Measurements from ENCODE around the gene GLRX5. TPM values are rescaled to one million over a fixed set of nuclear protein-coding genes. Genes with fewer than 3 reads are reported as not detected.

Gene GLRX5
- total RNA-seq, 1 experiment from 2014 or later = 62.2 TPM

GRCh38 chr14:95523051-95523814, 11.6 kb upstream of the GLRX5 start:
- no peak overlapping the region for H2BK12ac ChIP-seq (ENCODE audit: insufficient read length, low read depth, low read length)

More at GRCh38 chr14:95523051-95523814, 11.6 kb upstream of the GLRX5 start:
- no peak for TF ChIP-seq CTCF (conservative IDR thresholded peaks at IDR 0.05)
- no peak overlapping the region for H2BK20ac ChIP-seq (ENCODE audit: low read depth, low read length, poor library complexity, severe bottlenecking)
- no peaks in the 10 kb centered on the region for H3K79me1 ChIP-seq (ENCODE audit: insufficient read depth, low read depth, low read length, poor library complexity, severe bottlenecking)
- H4K5ac ChIP-seq (ENCODE audit: insufficient read length, low read depth, low read length) = no peak overlapping the region
- no peaks in the 10 kb centered on the region for H3K23me2 ChIP-seq (ENCODE audit: insufficient read length, low read depth, low read length, poor library complexity, severe bottlenecking)
- no peaks in the 10 kb centered on the region for H3K9me3 Mint-ChIP-seq
- no peak overlapping the region for H3K14ac ChIP-seq (ENCODE audit: insufficient read depth, low read length)
- WGBS (ENCODE audit: extremely low coverage, insufficient read length, low lambda C conversion rate) = no CpG with 5 or more reads among the region's 12 CpGs
- no peak for DNase-seq
- no peak overlapping the region for H4K91ac ChIP-seq (ENCODE audit: insufficient read length, low read depth, low read length)
- no peak overlapping the region for H3K18ac ChIP-seq (ENCODE audit: insufficient read length, low read depth, low read length)
- peaks cover 26% of the 10 kb centered on the region for H3K27me3 Mint-ChIP-seq (ENCODE audit: low read depth)
- no peak overlapping the region for H2BK15ac ChIP-seq (ENCODE audit: low read depth, low read length)
- no peak overlapping the region for H3K4me2 ChIP-seq (ENCODE audit: insufficient read depth, insufficient read length, low read length)
- no peak overlapping the region for H2BK120ac ChIP-seq (ENCODE audit: low read depth, low read length, poor library complexity, severe bottlenecking)
- H3K4me1 ChIP-seq (ENCODE audit: insufficient read depth, low read length) = no peaks in the 10 kb centered on the region
- H3K27ac Mint-ChIP-seq = no peak overlapping the region; a peak in 1 of 7 replicates
- no peak overlapping the region for H2AFZ ChIP-seq (ENCODE audit: low read length)
- no peak overlapping the region for H3K4me3 Mint-ChIP-seq
- no peaks in the 10 kb centered on the region for H4K20me1 ChIP-seq (ENCODE audit: control insufficient read depth, insufficient read depth, insufficient read length)
- no peak overlapping the region for H3K4ac ChIP-seq (ENCODE audit: low read depth, low read length)
- no peaks in the 10 kb centered on the region; the same call in 1 of the 2 replicates for H3K79me2 ChIP-seq (ENCODE audit: insufficient read depth, low read length)
- no peak overlapping the region for H3T11ph ChIP-seq (ENCODE audit: low read length)
- H2BK5ac ChIP-seq (ENCODE audit: insufficient read length, low read length) = no peak overlapping the region
- no peak overlapping the region for H3K9ac ChIP-seq (ENCODE audit: extremely low read depth, insufficient read length, low read length)
- H3K9me3 ChIP-seq (ENCODE audit: control insufficient read depth, low read depth, low read length) = no peaks in the 10 kb centered on the region
- no peak overlapping the region for H3K23ac ChIP-seq (ENCODE audit: insufficient read length, low read depth, low read length)
- no peak overlapping the region for H4K8ac ChIP-seq (replicated peaks; ENCODE audit: insufficient read length, low read depth, low read length)
- no peak overlapping the region for H3K27ac ChIP-seq (ENCODE audit: insufficient read length, low read depth, low read length)
- peaks cover 12 to 24% of the 10 kb centered on the region in 2 experiments for H3K4me1 Mint-ChIP-seq
- H3K56ac ChIP-seq (ENCODE audit: insufficient read length, low read depth, low read length) = no peak overlapping the region
- no peaks in the 10 kb centered on the region for H3K36me3 Mint-ChIP-seq (ENCODE audit: insufficient read depth in 1 of 3, low read depth in 3 of 3)
- no peak overlapping the region for H2AK5ac ChIP-seq (ENCODE audit: insufficient read length, low read length)
- no peaks in the 10 kb centered on the region; the same call in 1 of the 2 replicates for H3K27me3 ChIP-seq (ENCODE audit: insufficient read depth, low read length)
